ENCODE measurements around the gene GULP1. TPM values are rescaled to one million over a fixed set of nuclear protein-coding genes. Genes with fewer than 3 reads are reported as not detected.

Gene GULP1
- total and polyA plus RNA-seq, 2 of the 13 experiments (the other 11 are each of a cell fraction or from before 2014, with no cell fraction given) = 0.15 TPM; not detected in 1

DNA sequence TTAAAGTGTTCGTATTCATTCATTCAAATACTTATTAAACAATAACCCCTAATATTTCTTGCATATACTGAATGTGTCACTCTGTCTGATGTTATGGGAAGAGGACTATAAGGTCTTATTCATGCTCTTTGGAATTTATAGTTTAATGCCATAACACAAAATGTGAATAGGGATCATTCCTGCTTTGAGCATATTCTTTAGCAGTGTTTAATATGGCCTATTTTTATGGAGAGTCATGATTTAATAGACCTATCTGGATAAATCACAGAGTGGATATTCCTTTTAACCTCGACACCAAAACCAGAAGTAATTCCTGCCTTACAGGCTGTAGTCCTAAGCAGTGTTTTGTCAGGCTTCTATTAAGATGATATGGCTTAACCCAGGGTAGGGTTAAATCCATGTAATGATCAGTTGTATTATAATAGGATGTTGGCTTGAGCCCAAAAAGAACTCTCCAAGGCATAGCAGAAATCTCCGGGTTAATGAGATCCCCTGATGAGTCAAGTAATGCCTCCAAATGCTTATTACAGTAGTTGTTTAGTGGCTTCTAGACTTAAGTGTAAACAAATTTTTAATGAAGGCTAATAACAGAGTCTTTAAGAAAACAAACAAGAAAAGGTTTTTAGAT is 54.3 kb downstream of the GULP1 start:
- in situ Hi-C loops (cut with HindIII; ENCODE audit: extremely low pct_ligation_motif_present, low pct_unique_long_range_greater_than_20kb) = no loop called here
- Histone ChIP-seq H3K27me3 (ENCODE audit: control insufficient read depth in 1 of 2, insufficient read depth in 2 of 2, low read length in 2 of 2) (no peaks in the 10 kb centered on the region), H3K4me3 (replicated peaks in 1 of 3; ENCODE audit: insufficient read depth in 1 of 3, low read depth in 2 of 3, low read length in 3 of 3) (no peak overlapping the region), H4K20me1 (ENCODE audit: insufficient read depth, low read length) (no peaks in the 10 kb centered on the region), H3K4me2 (ENCODE audit: low read depth, low read length) (no peak overlapping the region), H3K36me3 (replicated peaks in 1 of 2; ENCODE audit: control insufficient read depth in 1 of 2, insufficient read depth in 2 of 2, low read length in 2 of 2) (no peaks in the 10 kb centered on the region), H3K79me2 (ENCODE audit: insufficient read depth, low read length) (no peaks in the 10 kb centered on the region), H3K9me3 (ENCODE audit: low read length) (no peaks in the 10 kb centered on the region), H2AFZ (ENCODE audit: low read length) (no peak overlapping the region), H3K4me1 (ENCODE audit: insufficient read depth, low read length) (no peaks in the 10 kb centered on the region), H3K9ac (ENCODE audit: insufficient read depth, low read depth, low read length) (no peak overlapping the region), H3K27ac (ENCODE audit: extremely low read length, insufficient read depth, low read length) (no peak overlapping the region)
- ChIA-PET POLR2A (no interaction called here), CTCF (ENCODE audit: low intra/inter-chr PET ratio, low total read pairs) (no interaction called here)
- TF ChIP-seq ZNF878 (CRISPR knock-in tag; IDR thresholded peaks at IDR 0.05) (no peak), MAFG (CRISPR knock-in tag; IDR thresholded peaks at IDR 0.05) (no peak), FOSL1 (CRISPR knock-in tag; IDR thresholded peaks at IDR 0.05; ENCODE audit: borderline replicate concordance) (no peak), ZFP90 (CRISPR knock-in tag; IDR thresholded peaks at IDR 0.05; ENCODE audit: borderline replicate concordance) (no peak)
- TF ChIP-seq, protein P1, sequence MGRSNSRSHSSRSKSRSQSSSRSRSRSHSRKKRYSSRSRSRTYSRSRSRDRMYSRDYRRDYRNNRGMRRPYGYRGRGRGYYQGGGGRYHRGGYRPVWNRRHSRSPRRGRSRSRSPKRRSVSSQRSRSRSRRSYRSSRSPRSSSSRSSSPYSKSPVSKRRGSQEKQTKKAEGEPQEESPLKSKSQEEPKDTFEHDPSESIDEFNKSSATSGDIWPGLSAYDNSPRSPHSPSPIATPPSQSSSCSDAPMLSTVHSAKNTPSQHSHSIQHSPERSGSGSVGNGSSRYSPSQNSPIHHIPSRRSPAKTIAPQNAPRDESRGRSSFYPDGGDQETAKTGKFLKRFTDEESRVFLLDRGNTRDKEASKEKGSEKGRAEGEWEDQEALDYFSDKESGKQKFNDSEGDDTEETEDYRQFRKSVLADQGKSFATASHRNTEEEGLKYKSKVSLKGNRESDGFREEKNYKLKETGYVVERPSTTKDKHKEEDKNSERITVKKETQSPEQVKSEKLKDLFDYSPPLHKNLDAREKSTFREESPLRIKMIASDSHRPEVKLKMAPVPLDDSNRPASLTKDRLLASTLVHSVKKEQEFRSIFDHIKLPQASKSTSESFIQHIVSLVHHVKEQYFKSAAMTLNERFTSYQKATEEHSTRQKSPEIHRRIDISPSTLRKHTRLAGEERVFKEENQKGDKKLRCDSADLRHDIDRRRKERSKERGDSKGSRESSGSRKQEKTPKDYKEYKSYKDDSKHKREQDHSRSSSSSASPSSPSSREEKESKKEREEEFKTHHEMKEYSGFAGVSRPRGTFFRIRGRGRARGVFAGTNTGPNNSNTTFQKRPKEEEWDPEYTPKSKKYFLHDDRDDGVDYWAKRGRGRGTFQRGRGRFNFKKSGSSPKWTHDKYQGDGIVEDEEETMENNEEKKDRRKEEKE (IDR thresholded peaks at IDR 0.05) = no peak
- no peak for ATAC-seq
- intact Hi-C loops (cut with micrococcal nuclease; ENCODE audit: unreplicated experiment) = no loop called here
- DNase-seq (ENCODE audit: low spot score) = no peak
- FAIRE-seq = no peak
- no TSS peak for BruUV-seq (replicated peaks)
- WGBS (ENCODE audit: low lambda C conversion rate) = 1% methylated on average over 3 of the region's 3 CpGs

DNA sequence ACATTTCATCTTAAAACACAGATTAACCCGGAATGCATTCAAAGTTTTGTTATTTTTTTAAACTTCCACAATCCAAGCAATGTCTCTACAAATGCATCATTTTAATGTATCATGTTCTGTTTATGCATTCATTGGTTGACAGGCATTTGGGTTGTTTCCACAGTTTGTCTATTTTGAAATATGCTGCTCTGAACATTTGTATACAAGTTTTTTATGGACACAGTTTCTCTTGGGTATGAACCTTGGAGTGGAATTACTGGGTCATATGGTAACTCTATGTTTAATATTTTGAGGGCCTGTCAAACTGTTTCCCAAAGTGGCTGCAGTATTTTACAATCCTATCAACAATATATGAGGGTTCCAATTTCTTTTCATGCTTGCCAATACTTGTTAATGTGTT is 57.3 kb downstream of the GULP1 start:
- no TSS peak for BruUV-seq (replicated peaks)
- no peak for FAIRE-seq
- no peak overlapping the region for H3K9ac ChIP-seq (ENCODE audit: insufficient read depth, low read depth, low read length)
- in situ Hi-C loops (cut with HindIII; ENCODE audit: extremely low pct_ligation_motif_present, low pct_unique_long_range_greater_than_20kb) = no loop called here
- no peaks in the 10 kb centered on the region for H3K36me3 ChIP-seq (replicated peaks in 1 of 2; ENCODE audit: control insufficient read depth in 1 of 2, insufficient read depth in 2 of 2, low read length in 2 of 2)
- no peaks in the 10 kb centered on the region for H3K27me3 ChIP-seq (ENCODE audit: control insufficient read depth in 1 of 2, insufficient read depth in 2 of 2, low read length in 2 of 2)
- DNase-seq (ENCODE audit: low spot score) = no peak
- 0% methylated on average over 1 of the region's 1 CpG for whole genome bisulfite sequencing (ENCODE audit: low lambda C conversion rate)
- H2AFZ ChIP-seq (ENCODE audit: low read length) = no peak overlapping the region
- no peaks in the 10 kb centered on the region for H3K4me1 ChIP-seq (ENCODE audit: insufficient read depth, low read length)
- H3K4me3 ChIP-seq (replicated peaks in 1 of 3; ENCODE audit: insufficient read depth in 1 of 3, low read depth in 2 of 3, low read length in 3 of 3) = no peak overlapping the region
- ChIA-PET CTCF (ENCODE audit: low intra/inter-chr PET ratio, low total read pairs) (no interaction called here), POLR2A (no interaction called here)
- intact Hi-C loops (cut with micrococcal nuclease; ENCODE audit: unreplicated experiment) = no loop called here
- H3K27ac ChIP-seq (ENCODE audit: extremely low read length, insufficient read depth, low read length) = no peak overlapping the region
- H3K4me2 ChIP-seq (ENCODE audit: low read depth, low read length) = no peak overlapping the region
- H4K20me1 ChIP-seq (ENCODE audit: insufficient read depth, low read length) = no peaks in the 10 kb centered on the region
- ATAC-seq = no peak
- H3K9me3 ChIP-seq (ENCODE audit: low read length) = no peaks in the 10 kb centered on the region
- H3K79me2 ChIP-seq (ENCODE audit: insufficient read depth, low read length) = no peaks in the 10 kb centered on the region
- TF ChIP-seq ZKSCAN1 (IDR thresholded peaks at IDR 0.05; ENCODE audit: low read length) (no peak), LCORL (IDR thresholded peaks at IDR 0.05) (no peak), LCORL (CRISPR knock-in tag; IDR thresholded peaks at IDR 0.05) (no peak), ZNF180 (CRISPR knock-in tag; IDR thresholded peaks at IDR 0.05; ENCODE audit: borderline replicate concordance, low read depth) (no peak), ZNF12 (CRISPR knock-in tag; IDR thresholded peaks at IDR 0.05) (no peak)
- TF ChIP-seq, protein P2, sequence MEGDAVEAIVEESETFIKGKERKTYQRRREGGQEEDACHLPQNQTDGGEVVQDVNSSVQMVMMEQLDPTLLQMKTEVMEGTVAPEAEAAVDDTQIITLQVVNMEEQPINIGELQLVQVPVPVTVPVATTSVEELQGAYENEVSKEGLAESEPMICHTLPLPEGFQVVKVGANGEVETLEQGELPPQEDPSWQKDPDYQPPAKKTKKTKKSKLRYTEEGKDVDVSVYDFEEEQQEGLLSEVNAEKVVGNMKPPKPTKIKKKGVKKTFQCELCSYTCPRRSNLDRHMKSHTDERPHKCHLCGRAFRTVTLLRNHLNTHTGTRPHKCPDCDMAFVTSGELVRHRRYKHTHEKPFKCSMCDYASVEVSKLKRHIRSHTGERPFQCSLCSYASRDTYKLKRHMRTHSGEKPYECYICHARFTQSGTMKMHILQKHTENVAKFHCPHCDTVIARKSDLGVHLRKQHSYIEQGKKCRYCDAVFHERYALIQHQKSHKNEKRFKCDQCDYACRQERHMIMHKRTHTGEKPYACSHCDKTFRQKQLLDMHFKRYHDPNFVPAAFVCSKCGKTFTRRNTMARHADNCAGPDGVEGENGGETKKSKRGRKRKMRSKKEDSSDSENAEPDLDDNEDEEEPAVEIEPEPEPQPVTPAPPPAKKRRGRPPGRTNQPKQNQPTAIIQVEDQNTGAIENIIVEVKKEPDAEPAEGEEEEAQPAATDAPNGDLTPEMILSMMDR (CRISPR knock-in tag; IDR thresholded peaks at IDR 0.05) = no peak
- TF ChIP-seq, protein P3, sequence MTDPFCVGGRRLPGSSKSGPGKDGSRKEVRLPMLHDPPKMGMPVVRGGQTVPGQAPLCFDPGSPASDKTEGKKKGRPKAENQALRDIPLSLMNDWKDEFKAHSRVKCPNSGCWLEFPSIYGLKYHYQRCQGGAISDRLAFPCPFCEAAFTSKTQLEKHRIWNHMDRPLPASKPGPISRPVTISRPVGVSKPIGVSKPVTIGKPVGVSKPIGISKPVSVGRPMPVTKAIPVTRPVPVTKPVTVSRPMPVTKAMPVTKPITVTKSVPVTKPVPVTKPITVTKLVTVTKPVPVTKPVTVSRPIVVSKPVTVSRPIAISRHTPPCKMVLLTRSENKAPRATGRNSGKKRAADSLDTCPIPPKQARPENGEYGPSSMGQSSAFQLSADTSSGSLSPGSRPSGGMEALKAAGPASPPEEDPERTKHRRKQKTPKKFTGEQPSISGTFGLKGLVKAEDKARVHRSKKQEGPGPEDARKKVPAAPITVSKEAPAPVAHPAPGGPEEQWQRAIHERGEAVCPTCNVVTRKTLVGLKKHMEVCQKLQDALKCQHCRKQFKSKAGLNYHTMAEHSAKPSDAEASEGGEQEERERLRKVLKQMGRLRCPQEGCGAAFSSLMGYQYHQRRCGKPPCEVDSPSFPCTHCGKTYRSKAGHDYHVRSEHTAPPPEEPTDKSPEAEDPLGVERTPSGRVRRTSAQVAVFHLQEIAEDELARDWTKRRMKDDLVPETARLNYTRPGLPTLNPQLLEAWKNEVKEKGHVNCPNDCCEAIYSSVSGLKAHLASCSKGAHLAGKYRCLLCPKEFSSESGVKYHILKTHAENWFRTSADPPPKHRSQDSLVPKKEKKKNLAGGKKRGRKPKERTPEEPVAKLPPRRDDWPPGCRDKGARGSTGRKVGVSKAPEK (CRISPR knock-in tag; IDR thresholded peaks at IDR 0.05; ENCODE audit: borderline replicate concordance) = no peak

All from HepG2 (cell line).